Activated CD8-positive, alpha-beta memory T cell treated with anti-CD3 and anti-CD28 coated beads, Interleukin-2, amount 50 U/mL, for 4 hours (primary cell): ENCODE results near the gene LPCAT3.
"Not testable (repeated sequence)": the region's sequence is repeated elsewhere in the genome, so short reads cannot be mapped to it uniquely, and the experiment has no call there.

Experiments
- DNase-seq: peaks from one replicate; pipeline ENCODE4 v3.0.0-alpha.2; 2020

Gene LPCAT3

DNA sequence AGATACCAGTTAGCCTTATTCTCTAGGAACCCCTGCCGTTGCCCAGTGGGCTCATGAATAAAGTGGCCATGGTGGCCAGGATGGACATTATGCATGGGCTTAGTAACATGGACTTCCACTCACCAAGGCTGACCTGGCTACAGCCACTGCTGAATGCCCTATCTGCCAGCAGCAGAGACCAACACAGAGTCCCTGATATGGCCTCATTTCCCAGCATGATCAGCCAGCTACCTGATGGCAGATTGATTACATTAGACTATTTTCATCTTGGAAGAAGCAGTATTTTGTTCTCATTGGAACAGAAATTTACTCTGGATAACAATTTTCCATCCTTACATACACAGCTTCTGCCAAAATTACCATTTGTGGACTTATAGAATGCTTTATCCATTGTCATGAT lies 16.2 kb upstream of the LPCAT3 start:
- DNase-seq, result no peak

DNA sequence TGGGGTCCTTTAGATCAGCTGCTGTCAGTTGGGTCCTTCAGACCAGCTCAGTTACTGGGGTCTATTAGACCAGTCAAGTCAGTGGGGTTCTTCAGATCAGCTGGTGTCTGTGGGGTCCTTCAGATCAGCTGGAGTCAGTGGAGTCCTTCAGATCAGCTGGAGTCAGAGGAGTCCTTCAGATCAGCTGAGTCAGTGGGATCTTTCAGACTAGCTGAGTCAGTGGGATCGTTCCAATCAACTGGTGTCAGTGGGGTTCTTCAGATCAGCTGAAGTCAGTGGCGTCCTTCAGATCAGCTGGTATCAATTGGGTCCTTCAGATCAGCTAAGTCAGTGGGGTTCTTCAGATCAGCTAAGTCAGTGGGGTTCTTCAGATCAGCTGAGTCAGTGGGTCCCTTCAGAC lies 14.7 kb upstream of the LPCAT3 start:
- no peak for DNase-seq

DNA sequence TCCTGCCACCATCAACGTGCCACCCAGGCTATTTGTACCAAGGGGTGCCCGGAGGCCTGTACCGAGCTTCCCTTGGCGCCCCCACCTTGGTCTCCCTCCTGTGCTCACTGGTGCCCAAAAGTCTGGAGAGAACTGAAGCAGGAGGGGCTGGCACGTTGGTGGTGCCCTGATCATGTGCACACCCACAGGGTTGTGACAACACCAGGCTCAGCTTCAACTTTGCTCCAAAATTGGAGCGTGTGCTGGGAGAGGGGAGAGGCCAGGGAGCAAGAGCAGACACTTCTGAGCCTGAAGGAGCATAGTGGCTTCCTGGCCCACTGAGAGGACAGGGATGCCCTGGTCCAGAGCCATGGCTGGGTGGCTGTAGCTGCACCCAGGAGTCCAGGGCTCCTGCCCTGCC lies 13.0 kb upstream of the LPCAT3 start:
- no peak for DNase-seq

- no peak for DNase-seq
These were observed 8.6 kb upstream of the LPCAT3 start for GRCh38 chr12:7026854-7027253.

DNA sequence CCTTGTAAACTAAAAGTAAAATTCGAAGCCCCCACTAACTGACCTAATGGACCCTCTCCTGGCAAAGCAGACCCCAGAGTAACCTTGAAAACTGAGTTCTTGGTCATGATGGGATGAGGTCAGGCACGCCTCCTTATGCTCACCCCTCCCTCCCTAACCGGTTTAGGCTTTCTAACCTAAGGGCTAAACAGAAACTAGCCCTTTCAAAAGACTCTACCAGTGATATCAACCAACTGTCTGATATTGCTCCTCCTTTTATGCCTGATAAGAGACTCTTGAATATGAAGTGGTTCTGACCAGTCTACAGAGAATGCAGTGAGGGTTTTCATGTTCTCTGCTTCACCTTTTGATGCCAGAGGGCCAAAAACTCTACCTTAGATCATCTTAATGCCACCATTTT lies 4.8 kb upstream of the LPCAT3 start:
- no peak for DNase-seq

- no peak for DNase-seq
These were observed 3.7 kb upstream of the LPCAT3 start for GRCh38 chr12:7021956-7022355.

GRCh38 chr12:7019043-7019569 lies 830 bp upstream of the LPCAT3 start:
- no peak for DNase-seq

GRCh38 chr12:7017870-7018349 lies 366 bp downstream of the LPCAT3 start:
- no peak for DNase-seq

DNA sequence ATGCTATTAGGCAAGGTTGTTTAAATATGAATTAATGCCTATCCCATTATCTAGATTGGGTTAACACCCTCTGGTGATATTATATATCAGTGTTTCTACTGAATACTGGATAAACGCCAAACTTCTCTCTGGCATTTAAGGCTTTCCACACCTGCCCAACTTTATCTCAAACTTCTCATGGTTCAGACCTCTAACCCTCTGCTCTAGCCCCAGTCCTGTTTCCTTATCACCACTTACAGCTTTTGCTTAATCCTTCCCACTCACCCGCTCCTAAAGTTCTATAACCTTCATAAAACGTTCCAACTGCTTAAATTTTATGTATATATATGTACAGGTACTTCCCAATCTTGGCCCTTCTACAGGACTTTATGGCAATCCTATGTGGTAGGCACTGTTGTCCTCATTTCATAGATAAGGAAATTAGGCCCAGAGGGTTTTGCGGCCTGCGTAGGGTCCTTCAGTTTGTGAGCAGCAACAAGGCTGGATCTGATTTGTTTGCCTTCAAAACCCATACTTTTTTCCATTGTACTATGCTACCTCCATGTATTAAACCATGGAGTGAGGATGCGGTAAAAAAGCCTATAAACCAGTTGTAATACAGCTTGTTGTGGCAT lies 1.2 kb downstream of the LPCAT3 start:
- no peak for DNase-seq

GRCh38 chr12:7015555-7016370 lies 2.5 kb downstream of the LPCAT3 start:
- no peak for DNase-seq

- no peak for DNase-seq
These were observed 5.2 kb downstream of the LPCAT3 start for GRCh38 chr12:7013101-7013500.

DNA sequence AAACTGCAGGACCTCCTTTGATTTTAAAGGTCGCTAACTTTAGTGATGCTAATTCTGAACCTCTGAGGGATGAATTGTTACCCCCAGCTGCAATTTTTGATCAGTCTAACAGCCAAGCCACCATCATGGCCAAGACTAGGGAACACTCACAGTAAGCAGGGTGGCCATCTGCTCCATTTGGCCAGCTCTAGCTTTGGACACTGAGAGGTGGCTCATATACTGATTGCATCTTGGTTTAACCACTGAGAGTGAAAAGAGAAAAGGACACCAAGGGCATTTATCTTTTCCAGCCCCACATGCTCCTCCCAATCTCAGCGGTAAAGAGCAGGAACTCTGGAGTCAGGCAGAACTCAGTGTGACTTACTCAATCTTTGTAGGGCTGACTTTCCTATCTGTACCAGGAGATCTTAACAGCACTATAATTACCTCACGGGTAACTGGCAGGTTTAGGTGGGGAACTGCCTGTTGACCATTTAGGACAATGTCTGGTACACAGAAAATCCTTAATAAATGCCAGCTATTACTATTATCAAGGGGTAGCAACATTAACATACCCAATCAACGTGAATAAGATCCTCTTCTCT lies 6.2 kb downstream of the LPCAT3 start:
- DNase-seq, result no peak

DNA sequence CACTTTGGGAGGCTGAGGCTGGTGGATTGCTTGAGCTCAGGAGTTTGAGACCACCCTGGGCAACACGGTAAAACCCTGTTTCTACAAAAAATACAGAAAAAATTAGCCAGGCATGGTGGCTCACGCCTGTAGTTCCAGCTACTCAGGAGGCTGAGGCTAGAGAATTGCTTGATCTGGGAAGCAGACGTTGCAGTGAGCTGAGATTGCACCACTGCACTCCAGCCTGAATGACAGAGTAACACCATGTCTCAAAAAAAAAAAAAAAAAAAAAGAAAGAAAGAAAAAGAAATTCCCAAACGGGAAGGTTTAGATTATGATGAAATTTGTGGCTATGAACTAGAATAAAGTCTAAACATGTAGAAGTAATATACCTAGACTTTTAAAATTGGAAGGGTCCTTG lies 6.9 kb downstream of the LPCAT3 start:
- not testable (repeated sequence) for DNase-seq

DNA sequence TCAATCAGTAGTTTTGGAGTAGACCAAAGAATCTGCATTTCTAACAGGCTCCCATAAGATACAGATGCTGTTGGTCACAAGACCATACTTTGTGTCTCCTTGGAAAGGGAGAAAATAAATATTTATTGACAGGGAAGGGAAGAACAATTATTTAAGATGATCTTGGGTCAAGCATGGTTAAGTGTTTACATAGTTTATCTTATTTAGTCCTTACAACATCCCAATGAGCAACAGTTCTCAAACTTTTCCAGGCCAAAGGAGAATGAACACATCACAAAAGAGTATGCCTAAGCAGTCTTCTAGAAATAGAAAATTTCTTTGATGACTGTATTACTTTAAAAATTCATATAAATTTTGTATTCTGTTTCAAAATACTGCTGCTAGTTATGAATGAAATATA lies 8.8 kb downstream of the LPCAT3 start:
- DNase-seq, result no peak

GRCh38 chr12:7008864-7009263 lies 9.4 kb downstream of the LPCAT3 start:
- no peak for DNase-seq

- DNase-seq, result no peak
These were observed 11.6 kb downstream of the LPCAT3 start for GRCh38 chr12:7006639-7007038.

- DNase-seq, result no peak
These were observed 13.0 kb downstream of the LPCAT3 start for GRCh38 chr12:7005311-7005710.

- DNase-seq, result no peak
These were observed 13.4 kb downstream of the LPCAT3 start for GRCh38 chr12:7004840-7005239.

GRCh38 chr12:7004287-7004803 lies 13.9 kb downstream of the LPCAT3 start:
- no peak for DNase-seq

GRCh38 chr12:7001921-7002591 lies 16.2 kb downstream of the LPCAT3 start:
- DNase-seq, result no peak

DNA sequence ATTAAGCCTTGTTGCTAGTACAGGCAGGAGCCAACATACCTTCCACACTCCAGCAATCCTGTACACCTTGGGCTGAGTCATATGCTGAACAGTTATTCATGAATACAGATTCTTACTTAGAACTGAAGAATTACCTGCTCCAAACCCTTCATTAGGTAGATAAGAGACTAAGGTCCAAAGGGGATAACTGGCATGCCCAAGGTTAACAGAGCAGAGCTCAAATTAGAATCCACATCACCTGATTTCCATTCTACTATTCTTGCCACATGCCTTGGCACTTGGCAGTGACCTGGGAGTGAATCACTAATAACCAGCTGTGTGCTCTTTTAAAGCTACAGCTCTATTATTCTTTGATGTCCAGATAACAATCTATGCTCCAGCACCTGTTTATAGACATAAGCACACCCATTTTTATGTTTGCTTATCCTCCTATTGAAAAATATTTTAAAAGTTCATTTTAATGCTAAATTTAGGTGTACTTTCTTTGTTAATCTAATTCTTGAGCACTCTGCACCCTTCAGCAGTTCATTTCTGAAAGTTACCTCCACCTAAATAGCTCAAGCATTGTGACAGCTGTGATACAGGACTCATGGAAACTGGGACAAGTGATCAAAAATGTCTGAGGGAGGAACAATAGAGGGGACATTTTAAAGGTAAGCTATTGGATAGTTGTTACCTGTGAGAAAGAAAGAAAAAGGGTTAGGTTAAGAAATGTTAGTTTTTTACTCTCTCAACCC lies 19.4 kb downstream of the LPCAT3 start:
- no peak for DNase-seq

DNA sequence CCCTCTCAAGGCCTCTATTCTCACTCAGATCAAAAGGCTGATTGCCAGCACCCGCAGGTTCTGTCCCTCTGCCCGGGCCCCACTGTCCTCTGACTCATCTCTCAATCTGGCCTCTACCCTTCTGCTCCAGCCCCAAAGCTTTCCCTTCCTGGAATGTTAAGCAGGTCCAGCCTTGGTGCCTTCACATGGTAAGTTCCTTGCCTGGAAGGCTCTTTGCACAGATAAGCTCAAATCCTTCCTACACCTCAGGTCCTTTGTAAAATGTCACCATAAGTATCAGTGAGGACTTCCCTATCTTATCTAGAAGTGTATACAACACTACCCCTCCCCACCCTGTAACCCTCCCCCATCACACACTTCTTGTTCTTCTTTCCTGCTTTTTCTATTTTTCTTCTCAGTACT lies 22.2 kb downstream of the LPCAT3 start:
- no peak for DNase-seq
